Right lung (tissue), 5 donors: ENCODE measurements around the gene ATP8B2. TPM values are rescaled to one million over a fixed set of nuclear protein-coding genes. Genes with fewer than 3 reads are reported as not detected.
"Not testable (repeated sequence)": the region's sequence is repeated elsewhere in the genome, so short reads cannot be mapped to it uniquely, and the experiment has no call there.

Experiments
- DNase-seq, 2 donors: peaks; one replicate each; pipeline ENCODE4 v3.0.0-alpha.2; 2013
- polyA plus RNA-seq, 5 donors: library from polyadenylated mRNA; unstranded; fragments of 120-200 nt; gene quantifications; one replicate each; pipeline versions ENCODE4 v1.2.1 to v1.2.3, GENCODE V29; 2013; ENCODE audit warnings: inconsistent platforms in 1 of 5, low replicate concordance in 1 of 5; ENCODE audit not compliant: insufficient read length in 5 of 5, insufficient read depth in 1 of 5

The ATP8B2 gene
- polyA plus RNA-seq, 5 donors: 28.3 to 38.3 (median 35.3) TPM

DNA sequence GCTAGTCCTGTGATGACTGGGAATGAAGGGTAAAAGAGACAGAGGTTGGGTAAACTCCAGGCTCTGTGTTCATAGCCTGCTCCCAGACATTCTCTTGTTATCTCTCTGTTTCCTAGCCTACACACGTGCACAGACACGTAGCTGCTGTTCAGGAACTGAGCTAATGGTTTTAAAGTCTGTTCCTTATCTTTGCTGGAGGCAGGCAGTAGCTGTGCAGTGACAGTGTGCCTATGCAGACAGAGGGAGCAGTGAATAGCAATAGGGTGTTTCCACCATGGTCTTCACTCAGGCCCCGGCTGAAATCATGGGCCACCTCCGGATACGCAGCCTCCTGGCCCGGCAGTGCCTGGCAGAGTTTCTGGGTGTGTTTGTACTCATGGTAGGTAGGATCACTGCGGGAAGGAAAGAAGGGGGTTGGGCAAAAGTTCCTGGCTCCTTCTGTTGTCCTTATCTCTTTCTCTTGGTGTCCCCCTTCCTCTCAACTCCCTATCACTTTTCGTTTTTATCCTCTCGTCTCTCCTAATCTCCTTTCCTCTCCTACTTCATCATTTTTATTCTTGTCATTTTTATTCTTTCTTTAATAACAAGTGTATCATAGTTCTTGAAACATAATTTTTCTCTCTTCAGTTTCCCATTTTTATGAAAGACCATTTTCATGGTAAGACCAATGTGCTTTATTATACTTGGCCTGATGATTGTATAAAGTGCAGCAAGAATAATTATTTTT is 4.3 kb upstream of the ATP8B2 start, which contains the start of gene AQP10:
Gene AQP10, plus strand, starts transcription at position 212 of the 727 bp plus-strand sequence. Its CDS starts 63 bp downstream, at position 275.
- DNase-seq: no peak

DNA sequence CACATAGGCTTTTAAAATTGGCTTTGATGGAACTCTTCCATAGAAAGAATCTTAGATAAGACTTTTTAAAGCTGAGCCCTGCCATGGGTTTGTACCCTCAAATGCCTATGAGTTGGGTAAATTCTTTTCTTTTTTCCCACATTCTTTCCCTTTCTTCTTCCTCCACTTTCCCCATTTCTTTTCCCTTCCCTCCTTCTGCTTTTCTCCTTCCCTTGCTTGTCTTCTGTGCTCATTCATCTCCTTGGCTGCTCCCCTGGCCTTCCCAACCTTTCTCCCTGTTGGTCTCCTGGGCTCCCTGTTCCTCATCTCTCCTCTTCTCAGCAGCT is 3.8 kb upstream of the ATP8B2 start:
- not testable (repeated sequence) for DNase-seq

DNA sequence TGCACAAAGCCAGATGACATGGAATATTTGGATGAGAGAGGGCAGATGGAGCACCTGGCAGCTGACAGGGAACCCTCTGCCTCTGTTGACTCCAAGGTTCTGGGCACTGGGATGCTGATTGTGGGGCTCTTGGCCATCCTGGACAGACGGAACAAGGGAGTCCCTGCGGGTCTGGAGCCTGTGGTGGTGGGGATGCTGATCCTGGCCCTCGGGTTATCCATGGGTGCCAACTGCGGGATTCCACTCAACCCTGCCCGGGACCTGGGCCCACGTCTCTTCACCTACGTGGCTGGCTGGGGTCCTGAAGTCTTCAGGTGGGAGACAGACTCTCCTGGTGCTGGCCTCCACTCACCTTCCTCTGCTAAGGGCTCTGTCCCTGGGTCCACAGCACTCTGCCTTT is 1.8 kb upstream of the ATP8B2 start:
- DNase-seq: no peak

DNA sequence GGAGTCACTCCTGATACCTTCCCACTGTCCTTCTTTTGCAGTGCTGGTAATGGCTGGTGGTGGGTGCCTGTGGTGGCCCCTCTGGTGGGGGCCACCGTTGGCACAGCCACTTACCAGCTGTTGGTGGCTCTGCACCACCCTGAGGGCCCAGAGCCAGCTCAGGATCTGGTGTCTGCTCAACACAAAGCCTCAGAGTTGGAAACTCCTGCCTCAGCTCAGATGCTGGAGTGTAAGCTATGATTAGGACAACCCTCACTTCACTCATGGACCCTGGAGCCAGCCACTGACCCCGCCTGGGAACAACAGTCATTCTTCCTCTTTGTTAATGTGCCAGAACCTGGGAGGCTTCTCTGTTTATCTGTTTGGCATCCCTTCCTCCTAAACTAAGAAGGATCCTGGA is 1.1 kb upstream of the ATP8B2 start:
- DNase-seq: no peak

DNA sequence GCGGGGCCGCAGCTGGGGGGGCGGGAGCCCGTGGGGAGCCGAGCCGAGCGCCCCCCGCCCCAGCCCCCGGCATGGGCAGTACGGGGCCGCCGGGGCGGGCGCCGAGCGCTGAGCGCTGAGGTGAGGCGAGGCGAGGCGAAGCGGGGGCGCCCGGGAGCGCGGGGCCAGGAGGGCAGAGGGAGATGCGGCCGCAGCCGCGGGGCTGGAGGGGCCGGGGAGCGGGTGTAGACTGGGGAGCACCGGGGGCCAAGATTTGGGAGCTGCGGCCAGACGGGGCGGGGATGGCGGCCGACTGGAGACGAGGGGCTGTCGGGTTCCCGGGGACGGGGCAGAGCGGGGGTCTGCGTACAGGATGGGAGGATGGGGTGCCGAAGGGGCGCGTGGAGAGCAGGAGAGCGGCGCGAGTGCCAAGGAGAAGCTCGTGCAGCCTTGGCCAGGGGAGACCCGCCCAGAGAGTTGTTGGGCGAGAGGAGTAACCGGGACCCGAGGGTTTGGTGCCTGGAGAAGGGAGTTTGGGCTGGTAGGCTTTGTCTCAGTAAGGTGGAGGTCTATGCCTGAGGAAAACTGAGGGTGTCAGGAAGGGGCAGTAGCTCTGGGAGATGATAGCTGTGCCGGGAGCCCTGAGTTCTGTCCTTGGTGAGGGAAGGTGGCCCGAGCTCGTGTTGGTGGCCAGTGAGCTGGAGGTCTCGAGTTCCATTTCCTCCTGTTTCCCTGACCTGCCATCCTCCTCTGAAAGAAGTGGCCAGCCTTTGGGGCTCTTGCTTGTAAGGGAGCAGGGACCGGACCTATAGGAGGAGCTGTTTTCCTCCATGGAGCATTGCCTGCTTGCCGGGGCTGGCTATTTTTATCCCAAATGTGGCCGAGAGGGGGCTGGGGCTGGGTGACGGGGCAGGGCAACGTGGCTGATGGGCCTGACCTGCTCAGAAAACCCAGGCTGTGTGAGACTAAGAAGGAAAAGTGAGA is 539 bp downstream of the ATP8B2 start:
- peak; percentile 39 to 53 for DNase-seq

DNA sequence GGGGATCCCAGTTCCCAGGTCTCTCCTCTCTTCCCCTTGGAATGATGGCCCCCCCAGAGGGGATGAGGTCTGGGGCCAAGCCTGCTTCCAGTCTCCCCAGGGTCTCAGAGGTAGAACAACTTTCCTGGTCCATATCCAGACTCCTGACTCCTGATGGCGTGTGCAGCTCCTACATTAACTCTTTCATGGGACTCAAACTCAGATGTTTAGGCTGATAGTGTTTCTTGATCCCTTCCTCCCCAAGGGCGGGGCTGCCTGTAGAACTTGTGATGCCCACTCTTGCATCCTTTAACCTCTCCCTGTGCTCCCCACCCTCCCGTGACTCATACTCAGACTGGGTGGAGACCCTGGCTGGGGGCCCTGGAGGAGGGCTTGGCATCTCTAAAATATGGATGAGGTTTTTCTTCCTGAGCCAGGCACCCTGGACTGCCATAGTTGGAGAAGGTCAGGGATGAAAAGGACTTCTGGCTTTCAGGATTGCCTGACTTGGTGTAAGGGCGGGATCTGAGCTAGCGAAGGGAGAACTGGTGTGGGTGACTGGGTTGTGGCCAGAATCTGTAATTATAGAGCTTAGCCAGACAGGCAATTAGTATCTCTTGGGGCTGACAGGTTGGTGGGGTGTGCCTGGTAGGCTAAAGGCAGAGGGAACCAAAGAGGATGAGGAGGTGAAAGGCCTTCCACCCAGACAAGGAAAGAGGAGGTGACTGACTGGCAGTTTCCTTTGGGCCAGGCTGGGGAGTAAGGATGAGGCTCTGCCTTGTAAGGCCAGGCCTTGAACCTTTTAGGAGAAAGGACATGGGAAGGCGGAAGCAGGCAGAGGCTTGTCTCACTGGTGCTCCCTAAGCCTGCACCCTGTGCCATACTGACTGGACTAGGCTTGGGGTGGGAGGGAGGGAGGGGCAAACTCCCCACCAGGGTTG is 1.5 kb downstream of the ATP8B2 start:
- no peak for DNase-seq

DNA sequence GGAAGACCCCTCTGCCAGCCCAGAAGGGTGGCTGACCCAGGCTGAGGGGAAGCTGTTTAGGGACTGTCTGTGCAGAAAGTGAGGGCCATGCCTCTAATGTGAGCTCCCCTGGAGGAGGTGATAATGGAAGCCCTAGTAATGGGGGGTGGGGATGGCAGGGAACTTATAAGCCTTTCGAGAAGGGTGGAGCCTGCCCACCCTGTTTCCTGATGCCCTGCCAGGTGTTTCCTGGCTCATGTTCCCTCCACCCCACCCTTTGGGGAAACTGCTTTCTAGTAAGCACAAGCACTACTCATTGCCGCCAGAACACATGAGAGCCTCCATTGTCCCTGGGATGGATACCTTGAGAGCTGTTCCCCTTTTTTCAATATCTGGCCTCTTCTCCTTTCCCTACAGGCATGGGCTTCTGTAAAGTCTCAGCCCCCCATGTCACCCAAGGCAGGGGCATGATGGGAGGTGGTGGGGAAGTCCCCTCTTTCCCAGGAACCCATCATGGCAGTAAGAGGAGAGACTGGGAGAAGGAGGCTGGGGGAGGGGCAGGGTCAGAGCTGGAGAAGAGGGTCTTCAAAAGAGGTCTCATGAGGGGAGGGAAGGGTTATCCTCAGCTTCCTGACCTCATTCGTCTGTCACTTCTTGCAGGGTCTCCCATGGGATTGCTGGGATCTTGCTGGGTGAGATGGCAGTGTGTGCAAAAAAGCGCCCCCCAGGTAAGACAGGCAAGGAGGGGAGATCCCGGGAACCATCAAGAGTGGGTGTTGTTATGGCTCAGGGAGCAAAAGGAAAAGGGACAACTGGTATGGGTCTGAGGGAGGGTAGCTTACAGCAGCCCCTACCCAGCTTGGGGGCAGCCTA is 2.4 kb downstream of the ATP8B2 start:
- no peak for DNase-seq

DNA sequence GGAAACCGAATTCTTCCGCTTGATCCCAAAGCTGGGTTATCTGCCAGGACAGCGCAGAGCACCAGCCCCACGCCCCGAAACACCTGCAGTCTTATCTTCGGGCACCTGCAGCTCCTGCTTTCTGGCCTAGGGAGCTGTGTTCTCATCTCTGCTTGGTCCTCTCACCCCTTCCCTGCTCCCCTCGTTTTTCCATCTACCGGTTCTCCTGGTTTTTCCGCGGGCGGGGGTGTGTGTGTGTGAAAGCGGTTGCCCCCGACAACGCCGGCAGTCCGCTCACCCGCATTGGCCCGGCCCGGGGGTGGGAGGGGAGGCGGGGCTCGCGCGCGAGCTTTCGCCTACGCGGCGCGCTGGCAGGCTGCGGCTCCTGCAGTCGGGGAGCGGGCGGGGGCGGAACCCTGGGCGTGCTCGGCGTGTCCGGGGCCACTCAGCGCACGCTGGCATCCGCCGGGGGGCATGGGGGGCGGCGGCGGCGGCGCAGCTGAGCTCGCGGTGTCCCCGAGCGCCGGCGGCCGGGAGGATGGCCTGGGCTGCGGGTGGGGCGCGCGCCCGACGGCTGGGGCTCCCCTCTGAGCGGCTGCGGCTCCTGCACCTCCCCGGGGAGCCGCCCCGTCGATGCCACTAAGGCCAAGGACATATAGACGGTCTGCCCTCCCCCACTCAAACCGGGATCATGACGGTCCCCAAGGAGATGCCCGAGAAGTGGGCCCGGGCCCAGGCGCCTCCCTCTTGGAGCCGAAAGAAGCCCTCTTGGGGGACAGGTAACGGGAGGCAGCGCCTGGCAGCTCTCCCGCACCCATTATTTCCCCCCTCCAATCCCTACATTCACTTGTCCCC is 3.2 kb downstream of the ATP8B2 start:
- DNase-seq: peak; percentile 75 to 78

DNA sequence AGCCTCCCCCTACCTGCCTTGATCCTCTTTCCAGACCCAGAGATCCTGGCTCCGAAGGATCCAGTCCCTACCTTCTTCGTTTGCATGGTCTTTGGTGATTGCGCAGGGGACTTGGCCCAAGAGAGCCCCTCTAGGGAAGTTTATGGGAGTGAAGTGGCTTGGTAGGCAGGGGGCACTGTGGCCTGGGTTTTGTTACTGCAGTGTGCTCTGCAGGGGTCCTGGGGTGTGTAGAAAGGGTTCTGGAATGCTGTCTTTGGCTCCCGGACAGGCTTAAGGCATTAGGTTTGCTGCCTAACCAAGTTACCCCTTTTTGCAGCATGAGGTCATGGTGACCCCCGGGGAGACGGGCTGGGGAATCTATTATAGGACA is 3.8 kb downstream of the ATP8B2 start:
- DNase-seq: no peak

DNA sequence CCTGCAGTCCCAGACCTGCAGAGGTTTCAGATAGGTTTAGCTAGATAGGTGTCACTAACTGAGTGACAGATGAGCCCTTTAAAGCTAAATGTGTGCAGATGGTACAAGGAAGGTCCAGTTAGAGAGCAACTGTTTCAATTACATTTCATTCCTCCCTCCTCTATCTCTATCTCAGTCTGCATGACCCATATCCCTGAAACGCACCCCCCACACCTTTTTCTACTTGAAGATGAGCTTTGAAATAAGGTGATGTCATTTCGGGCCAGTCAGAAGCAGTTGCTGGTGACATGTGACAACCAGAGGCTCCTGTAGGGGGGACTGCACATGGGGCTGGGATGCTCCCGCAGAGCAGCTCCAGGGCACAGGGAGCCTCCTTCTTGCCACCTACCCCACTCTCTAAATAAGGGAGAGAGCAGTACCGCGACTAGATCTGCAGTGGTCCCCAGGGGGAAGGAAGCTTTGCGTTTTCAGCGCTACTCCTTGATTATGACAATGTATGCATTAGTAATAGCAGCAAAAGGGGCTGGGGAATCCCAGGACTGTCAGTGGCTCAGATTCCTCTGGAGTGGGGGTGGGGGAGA is 4.3 kb downstream of the ATP8B2 start:
- no peak for DNase-seq

DNA sequence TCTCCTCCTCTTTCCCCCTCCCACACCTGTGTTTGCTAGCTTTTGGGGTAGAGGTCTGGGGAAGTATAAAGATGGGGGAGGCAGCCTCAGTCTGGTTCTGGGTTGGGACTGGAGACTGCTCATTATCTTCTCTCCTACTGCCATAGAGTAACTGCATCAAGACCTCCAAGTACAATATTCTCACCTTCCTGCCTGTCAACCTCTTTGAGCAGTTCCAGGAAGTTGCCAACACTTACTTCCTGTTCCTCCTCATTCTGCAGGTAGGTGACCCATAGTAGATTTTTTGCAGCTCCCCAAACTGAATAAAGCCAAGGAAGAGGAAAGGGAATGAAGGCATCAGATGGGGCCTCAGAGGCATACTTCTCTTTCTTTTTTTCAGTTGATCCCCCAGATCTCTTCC is 5.3 kb downstream of the ATP8B2 start:
- no peak for DNase-seq

DNA sequence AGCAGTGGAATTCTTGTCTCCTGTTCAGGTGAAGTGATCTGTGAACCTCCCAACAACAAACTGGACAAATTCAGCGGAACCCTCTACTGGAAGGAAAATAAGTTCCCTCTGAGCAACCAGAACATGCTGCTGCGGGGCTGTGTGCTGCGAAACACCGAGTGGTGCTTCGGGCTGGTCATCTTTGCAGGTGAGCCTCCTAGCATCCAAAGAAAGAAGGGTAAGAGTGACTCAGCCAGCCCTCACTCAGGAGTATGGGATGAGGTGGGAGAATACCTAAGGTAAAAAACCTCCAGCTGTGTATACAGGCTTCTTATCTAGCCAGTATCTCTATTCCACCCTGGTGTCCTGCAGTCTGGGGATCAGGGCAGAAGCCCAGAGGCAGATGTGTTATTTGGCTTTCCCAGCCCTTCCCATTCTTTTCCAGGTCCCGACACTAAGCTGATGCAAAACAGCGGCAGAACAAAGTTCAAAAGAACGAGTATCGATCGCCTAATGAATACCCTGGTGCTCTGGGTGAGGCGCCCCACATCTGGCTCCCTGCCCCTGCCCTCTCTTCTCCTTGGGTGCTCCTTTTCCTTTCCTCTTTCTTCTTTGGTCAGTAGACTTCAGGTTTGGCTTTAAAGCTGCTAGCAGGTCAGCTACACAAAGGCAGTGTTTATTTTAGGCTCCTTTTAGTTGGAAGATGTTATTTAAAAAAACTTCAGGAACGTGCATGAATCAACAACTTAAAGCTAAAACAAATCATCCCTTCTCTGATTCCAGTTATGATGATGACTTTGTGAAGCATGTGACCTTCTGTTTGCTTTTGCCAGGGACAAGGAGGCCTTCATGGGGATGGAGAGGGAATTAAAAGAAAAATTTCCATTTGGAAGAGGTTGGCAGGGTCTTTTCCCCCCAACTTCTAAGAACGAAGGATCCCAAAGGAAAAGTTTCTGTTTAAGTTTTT is 9.0 kb downstream of the ATP8B2 start:
- DNase-seq: no peak

DNA sequence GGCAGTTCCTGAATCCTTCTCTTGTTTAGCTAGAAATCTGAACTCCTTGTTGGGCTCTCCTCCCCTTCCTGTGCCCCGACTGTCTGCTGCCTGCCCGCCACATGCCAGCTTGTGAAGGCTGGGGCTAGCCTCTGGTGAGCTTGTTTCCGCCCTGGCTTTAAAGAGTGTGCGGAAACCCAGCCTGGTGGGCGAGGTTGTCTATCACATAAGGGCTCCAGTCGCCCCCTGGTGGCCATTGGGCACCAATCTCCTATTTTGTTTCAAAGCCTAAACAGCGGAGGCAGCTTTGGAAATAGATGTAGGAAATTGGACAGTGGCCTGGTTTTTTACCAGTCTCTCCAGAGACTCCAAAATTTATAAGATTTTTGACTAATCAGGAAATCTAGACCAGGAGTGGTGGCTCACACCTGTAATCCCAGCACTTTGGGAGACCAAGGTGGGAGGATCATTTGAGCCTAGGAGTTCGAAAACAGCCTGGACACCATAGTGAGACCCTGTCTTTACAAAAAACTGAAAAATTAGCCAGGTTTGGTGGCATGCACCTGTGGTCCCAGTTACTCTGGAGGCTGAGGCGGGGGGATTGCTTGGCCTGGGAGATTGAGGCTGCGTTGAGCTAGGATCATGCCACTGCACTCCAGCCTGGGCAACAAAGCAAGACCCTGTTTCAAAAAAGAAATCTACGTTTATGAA is 9.8 kb downstream of the ATP8B2 start:
- peak; percentile 64 to 73 for DNase-seq

DNA sequence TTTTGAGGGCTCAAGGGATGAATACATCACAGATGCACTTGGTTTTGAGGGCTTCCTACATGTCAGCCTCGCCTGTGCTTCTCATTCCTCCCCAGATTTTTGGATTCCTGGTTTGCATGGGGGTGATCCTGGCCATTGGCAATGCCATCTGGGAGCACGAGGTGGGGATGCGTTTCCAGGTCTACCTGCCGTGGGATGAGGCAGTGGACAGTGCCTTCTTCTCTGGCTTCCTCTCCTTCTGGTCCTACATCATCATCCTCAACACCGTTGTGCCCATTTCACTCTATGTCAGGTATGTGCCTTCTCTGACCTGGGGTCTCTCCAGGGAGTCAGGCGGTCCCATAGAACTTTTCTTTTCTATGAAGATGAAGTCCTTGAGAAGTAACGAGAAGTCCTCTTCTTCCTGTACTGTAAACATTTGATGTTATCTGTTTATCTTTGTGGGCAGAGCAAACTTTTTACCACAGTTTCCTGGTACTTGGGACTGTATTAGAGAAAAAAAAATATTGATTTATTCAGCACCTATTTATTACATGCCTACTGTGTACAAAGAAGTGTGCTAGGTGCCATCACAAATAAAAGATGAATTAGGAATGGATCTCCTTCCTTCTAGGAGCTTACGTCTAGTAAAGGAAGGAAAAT is 12.0 kb downstream of the ATP8B2 start:
- DNase-seq: no peak

DNA sequence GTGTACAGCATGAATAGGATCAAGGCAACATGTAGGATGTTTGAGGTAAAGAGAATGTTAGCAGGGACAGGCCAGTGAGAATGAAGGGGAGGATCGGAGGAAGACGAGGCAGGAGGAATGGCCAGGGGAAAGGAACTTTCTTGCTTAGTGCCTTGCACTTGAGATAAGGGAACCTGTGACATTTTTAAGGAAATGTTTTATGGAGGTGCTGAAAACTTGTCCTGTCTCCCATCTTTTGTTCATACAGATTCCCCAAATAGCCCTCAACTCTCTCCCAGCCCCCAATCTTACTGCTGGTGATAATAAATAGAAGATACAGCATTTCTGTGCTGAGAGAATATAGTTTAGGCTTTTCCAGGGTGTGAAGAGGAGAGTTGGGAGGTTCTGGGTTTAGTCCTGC is 13.6 kb downstream of the ATP8B2 start:
- DNase-seq: no peak

DNA sequence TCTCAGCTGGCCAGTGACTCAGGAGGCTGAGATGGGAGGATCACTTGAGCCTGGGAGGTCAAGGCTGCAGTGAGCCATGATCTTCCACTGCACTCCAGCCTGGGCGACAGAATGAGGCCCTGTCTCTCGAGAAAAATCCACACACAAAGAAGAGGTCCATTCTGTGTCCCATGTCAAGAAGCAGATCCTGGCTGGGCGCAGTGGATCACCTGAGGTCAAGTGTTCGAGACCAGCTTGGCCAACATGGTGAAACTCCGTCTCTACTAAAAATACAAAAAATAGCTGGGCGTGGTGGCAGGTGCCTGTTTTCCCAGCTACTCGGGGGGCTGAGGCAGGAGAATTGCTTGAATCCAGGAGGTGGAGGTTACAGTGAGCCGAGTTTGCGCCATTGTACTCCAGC is 16.0 kb downstream of the ATP8B2 start:
- DNase-seq: not testable (repeated sequence)

DNA sequence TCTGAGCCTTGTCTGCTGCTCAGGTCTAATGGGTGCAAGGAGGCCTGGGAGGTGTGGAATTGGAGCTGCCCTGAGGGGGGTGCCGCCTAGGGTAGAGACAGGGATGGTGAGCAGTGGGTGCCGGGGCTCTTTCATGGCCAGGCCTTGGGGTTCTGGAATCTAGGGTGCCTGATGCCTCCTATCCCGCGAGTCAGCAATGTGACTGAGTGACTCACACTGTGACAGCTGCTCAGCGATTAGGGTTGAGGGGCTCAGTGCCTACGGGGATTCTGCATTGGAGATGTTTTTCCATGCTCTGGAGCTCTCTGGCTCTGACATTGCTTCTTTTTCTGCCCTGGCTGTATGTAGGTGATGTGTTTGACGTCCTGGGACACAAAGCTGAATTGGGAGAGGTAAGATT is 16.8 kb downstream of the ATP8B2 start:
- DNase-seq: no peak
